ENCODE measurements around the gene TMUB2. TPM values are rescaled to one million over a fixed set of nuclear protein-coding genes. Genes with fewer than 3 reads are reported as not detected.

TMUB2 gene
- total RNA-seq, 4 donors from 2014 or later: 7.4 to 41.8 (median 32.6) TPM

- H3K27ac ChIP-seq: no peak overlapping the region
Observed at GRCh38 chr17:44204441-44204882, 17.7 kb downstream of the TMUB2 start.

GRCh38 chr17:44205962-44206824 is 19.4 kb downstream of the TMUB2 start:
- Histone ChIP-seq H3K4me1 (peaks cover 0 to 12% of the 10 kb centered on the region in 2 donors), H3K36me3 (no peaks in the 10 kb centered on the region), H3K4me3 (no peak overlapping the region), H3K27me3 (no peaks in the 10 kb centered on the region), H3K9me3 (no peaks in the 10 kb centered on the region), H3K27ac (no peak overlapping the region)
- TF ChIP-seq, protein P1, sequence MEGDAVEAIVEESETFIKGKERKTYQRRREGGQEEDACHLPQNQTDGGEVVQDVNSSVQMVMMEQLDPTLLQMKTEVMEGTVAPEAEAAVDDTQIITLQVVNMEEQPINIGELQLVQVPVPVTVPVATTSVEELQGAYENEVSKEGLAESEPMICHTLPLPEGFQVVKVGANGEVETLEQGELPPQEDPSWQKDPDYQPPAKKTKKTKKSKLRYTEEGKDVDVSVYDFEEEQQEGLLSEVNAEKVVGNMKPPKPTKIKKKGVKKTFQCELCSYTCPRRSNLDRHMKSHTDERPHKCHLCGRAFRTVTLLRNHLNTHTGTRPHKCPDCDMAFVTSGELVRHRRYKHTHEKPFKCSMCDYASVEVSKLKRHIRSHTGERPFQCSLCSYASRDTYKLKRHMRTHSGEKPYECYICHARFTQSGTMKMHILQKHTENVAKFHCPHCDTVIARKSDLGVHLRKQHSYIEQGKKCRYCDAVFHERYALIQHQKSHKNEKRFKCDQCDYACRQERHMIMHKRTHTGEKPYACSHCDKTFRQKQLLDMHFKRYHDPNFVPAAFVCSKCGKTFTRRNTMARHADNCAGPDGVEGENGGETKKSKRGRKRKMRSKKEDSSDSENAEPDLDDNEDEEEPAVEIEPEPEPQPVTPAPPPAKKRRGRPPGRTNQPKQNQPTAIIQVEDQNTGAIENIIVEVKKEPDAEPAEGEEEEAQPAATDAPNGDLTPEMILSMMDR (IDR thresholded peaks at IDR 0.05): no peak
- no peak for TF ChIP-seq POLR2A (IDR thresholded peaks at IDR 0.05)
- intact Hi-C loops (cut with DNase I; ENCODE audit: low total_unique reads): no loop called here
- no peak for DNase-seq

More at GRCh38 chr17:44204441-44204882, 17.7 kb downstream of the TMUB2 start:
- H3K36me3 ChIP-seq: no peaks in the 10 kb centered on the region
- H3K9me3 ChIP-seq: no peaks in the 10 kb centered on the region
- no peak for DNase-seq
- TF ChIP-seq, protein P1 (IDR thresholded peaks at IDR 0.05): no peak
- TF ChIP-seq POLR2A (IDR thresholded peaks at IDR 0.05): no peak
- intact Hi-C loops (cut with DNase I; ENCODE audit: low total_unique reads): no loop called here
- no peaks in the 10 kb centered on the region for H3K27me3 ChIP-seq
- H3K4me3 ChIP-seq: no peak overlapping the region
- peaks cover 0 to 6% of the 10 kb centered on the region in 2 donors for H3K4me1 ChIP-seq

DNA sequence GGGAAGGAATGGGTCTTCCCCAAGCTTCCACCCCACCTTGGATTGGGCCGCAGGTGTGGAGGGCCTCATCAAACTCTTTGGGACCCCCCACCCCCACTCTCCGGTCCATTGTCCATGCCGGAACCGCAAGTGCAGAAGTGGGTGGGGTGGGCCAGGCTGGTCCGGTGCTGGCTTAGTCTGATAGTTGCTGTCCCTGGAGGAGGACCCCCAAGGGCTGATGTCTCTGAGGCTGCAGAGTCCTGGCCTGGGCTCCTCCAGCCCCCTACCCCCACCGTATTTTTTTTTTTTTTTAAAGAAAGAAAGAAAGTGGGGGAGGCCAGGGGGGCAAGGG is 20.0 kb downstream of the TMUB2 start:
- DNase-seq: no peak
- H3K9me3 ChIP-seq: no peaks in the 10 kb centered on the region
- H3K36me3 ChIP-seq: no peaks in the 10 kb centered on the region
- no peak overlapping the region for H3K4me3 ChIP-seq
- intact Hi-C loops (cut with DNase I; ENCODE audit: low total_unique reads): no loop called here
- H3K4me1 ChIP-seq: peaks cover 0 to 14% of the 10 kb centered on the region in 2 donors
- TF ChIP-seq, protein P1 (IDR thresholded peaks at IDR 0.05): no peak
- no peak for TF ChIP-seq POLR2A (IDR thresholded peaks at IDR 0.05)
- H3K27ac ChIP-seq: no peak overlapping the region
- no peaks in the 10 kb centered on the region for H3K27me3 ChIP-seq

GRCh38 chr17:44207319-44207718 is 20.5 kb downstream of the TMUB2 start:
- TF ChIP-seq, protein P1 (IDR thresholded peaks at IDR 0.05): no peak
- no peak for TF ChIP-seq POLR2A (IDR thresholded peaks at IDR 0.05)
- no peak for DNase-seq
- Histone ChIP-seq H3K9me3 (no peaks in the 10 kb centered on the region), H3K27me3 (no peaks in the 10 kb centered on the region), H3K4me1 (peaks cover 0 to 14% of the 10 kb centered on the region in 2 donors), H3K27ac (no peak overlapping the region), H3K4me3 (no peak overlapping the region), H3K36me3 (no peaks in the 10 kb centered on the region)
- intact Hi-C loops (cut with DNase I; ENCODE audit: low total_unique reads): no loop called here

DNA sequence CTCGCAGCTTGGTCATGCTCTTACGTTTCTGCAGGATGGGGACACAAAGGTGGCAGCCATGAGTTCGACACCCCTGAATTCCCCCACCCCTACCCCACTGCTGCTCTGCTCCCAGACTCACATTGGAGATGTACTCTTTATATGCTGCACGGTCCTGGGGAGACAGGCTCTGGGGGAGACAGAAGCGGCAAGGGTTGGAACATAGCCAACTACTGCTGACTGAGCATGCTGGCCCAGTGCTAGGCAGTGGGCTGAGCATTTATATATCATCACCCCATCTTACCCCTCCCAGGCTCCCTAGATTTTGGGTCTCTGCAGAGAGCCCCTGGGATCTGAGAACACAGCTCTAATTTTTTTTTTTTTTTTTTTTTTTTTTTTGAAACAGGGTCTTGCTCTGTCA is 21.0 kb downstream of the TMUB2 start:
- intact Hi-C loops (cut with DNase I; ENCODE audit: low total_unique reads): no loop called here
- no peak for DNase-seq
- TF ChIP-seq, protein P1 (IDR thresholded peaks at IDR 0.05): no peak
- no peak for TF ChIP-seq POLR2A (IDR thresholded peaks at IDR 0.05)
- Histone ChIP-seq H3K4me1 (peaks cover 0 to 14% of the 10 kb centered on the region in 2 donors), H3K36me3 (no peaks in the 10 kb centered on the region), H3K4me3 (no peak overlapping the region), H3K27ac (no peak overlapping the region), H3K9me3 (no peaks in the 10 kb centered on the region), H3K27me3 (no peaks in the 10 kb centered on the region)
